ENCODE data around the gene FOXA2. TPM values are rescaled to one million over a fixed set of nuclear protein-coding genes. Genes with fewer than 3 reads are reported as not detected.

Gene FOXA2
- total and polyA plus RNA-seq, 3 experiments from 2014 or later, result not detected

- H3K36me3 Mint-ChIP-seq, result no peaks in the 10 kb centered on the region
- Histone ChIP-seq H3K4me1 (ENCODE audit: insufficient read depth, low read length) (no peaks in the 10 kb centered on the region), H3K4me3 (ENCODE audit: low read length) (no peak overlapping the region), H3K36me3 (ENCODE audit: insufficient read depth, low read length) (no peaks in the 10 kb centered on the region), H3K27ac (ENCODE audit: low read depth, low read length) (no peak overlapping the region), H3K27me3 (ENCODE audit: insufficient read depth, low read length, poor library complexity, severe bottlenecking) (no peaks in the 10 kb centered on the region), H3K9me3 (ENCODE audit: low read length) (no peaks in the 10 kb centered on the region)
- H3K27me3 Mint-ChIP-seq, result peaks cover 0 to 3% of the 10 kb centered on the region in 2 donors
- peaks cover 0 to 11% (median 2%) of the 10 kb centered on the region in 5 donors for H3K9me3 Mint-ChIP-seq
- H3K4me3 Mint-ChIP-seq, result no peak overlapping the region
- CTCF ChIA-PET, result no interaction called here
- no peak for DNase-seq
- no peak overlapping the region for H3K27ac Mint-ChIP-seq
- no peaks in the 10 kb centered on the region for H3K4me1 Mint-ChIP-seq
- POLR2A ChIA-PET, result no interaction called here
These were observed 51.8 kb downstream of the FOXA2 start for GRCh38 chr20:22532598-22532997.

GRCh38 chr20:22531756-22532155 lies 52.6 kb downstream of the FOXA2 start:
- Histone ChIP-seq H3K4me3 (ENCODE audit: low read length) (no peak overlapping the region), H3K9me3 (ENCODE audit: low read length) (no peaks in the 10 kb centered on the region), H3K27ac (ENCODE audit: low read depth, low read length) (no peak overlapping the region), H3K27me3 (ENCODE audit: insufficient read depth, low read length, poor library complexity, severe bottlenecking) (no peaks in the 10 kb centered on the region), H3K4me1 (ENCODE audit: insufficient read depth, low read length) (no peaks in the 10 kb centered on the region), H3K36me3 (ENCODE audit: insufficient read depth, low read length) (no peaks in the 10 kb centered on the region)
- Mint-ChIP-seq H3K4me1 (no peaks in the 10 kb centered on the region), H3K27ac (no peak overlapping the region), H3K9me3 (peaks cover 0 to 7% (median 2%) of the 10 kb centered on the region in 5 donors), H3K27me3 (peaks cover 0 to 3% of the 10 kb centered on the region in 2 donors), H3K4me3 (no peak overlapping the region), H3K36me3 (no peaks in the 10 kb centered on the region)
- no peak for DNase-seq
- ChIA-PET CTCF (no interaction called here), POLR2A (no interaction called here)

GRCh38 chr20:22531056-22531615 lies 53.2 kb downstream of the FOXA2 start:
- no peak for DNase-seq
- Mint-ChIP-seq H3K9me3 (peaks cover 0 to 7% (median 2%) of the 10 kb centered on the region in 5 donors), H3K27me3 (peaks cover 0 to 3% of the 10 kb centered on the region in 2 donors), H3K36me3 (no peaks in the 10 kb centered on the region), H3K4me1 (no peaks in the 10 kb centered on the region), H3K27ac (no peak overlapping the region), H3K4me3 (no peak overlapping the region)
- H3K4me1 ChIP-seq (ENCODE audit: insufficient read depth, low read length), result no peaks in the 10 kb centered on the region
- H3K27me3 ChIP-seq (ENCODE audit: insufficient read depth, low read length, poor library complexity, severe bottlenecking), result no peaks in the 10 kb centered on the region
- POLR2A ChIA-PET, result no interaction called here
- no peak overlapping the region for H3K4me3 ChIP-seq (ENCODE audit: low read length)
- CTCF ChIA-PET, result no interaction called here
- no peaks in the 10 kb centered on the region for H3K9me3 ChIP-seq (ENCODE audit: low read length)
- H3K27ac ChIP-seq (ENCODE audit: low read depth, low read length), result no peak overlapping the region
- no peaks in the 10 kb centered on the region for H3K36me3 ChIP-seq (ENCODE audit: insufficient read depth, low read length)

Measured in CD8-positive, alpha-beta memory T cell (primary cell).